Ascending aorta (tissue), 2 donors: Measurements from ENCODE around the gene MECR. TPM values are rescaled to one million over a fixed set of nuclear protein-coding genes. Genes with fewer than 3 reads are reported as not detected.

ENCODE experiments used
- DNase-seq, 2 donors: peaks; one replicate each; pipeline ENCODE4 v3.0.0-alpha.2; 2019; ENCODE audit warnings: low spot score in 2 of 2
- H3K27ac ChIP-seq, 2 donors: fragments of 200-600 bp; sonication (generic); one replicate each; pipeline ENCODE4 v1.5.1; 2016 to 2017; ENCODE audit warnings: mild to moderate bottlenecking in 1 of 2
- H3K27me3 ChIP-seq: fragments of 200-600 bp; sonication (generic); one replicate; pipeline ENCODE4 v1.5.1; 2017
- H3K36me3 ChIP-seq, 2 donors: fragments of 200-600 bp; sonication (generic); one replicate each; pipeline ENCODE4 v1.5.1; 2016
- H3K4me1 ChIP-seq, 2 donors: fragments of 200-600 bp; sonication (generic); one replicate each; pipeline ENCODE4 v1.5.1; 2016 to 2017; ENCODE audit warnings: mild to moderate bottlenecking in 1 of 2
- H3K4me3 ChIP-seq, 2 donors: fragments of 200-600 bp; sonication (generic); one replicate each; pipeline ENCODE4 v1.5.1; 2016 to 2017; ENCODE audit warnings: mild to moderate bottlenecking in 1 of 2
- H3K9me3 ChIP-seq, 2 donors: fragments of 200-600 bp; sonication (generic); one replicate each; pipeline ENCODE4 v1.5.1; 2016
- intact Hi-C: fragments of 100-400 bp; cut with DNase I; formaldehyde crosslinking; loops from one replicate; pipeline ENCODE4 v1.15.1; 2023
- total RNA-seq: library from RNA; depleted of rRNA; stranded (reverse); fragments of >200 nt; gene quantifications from one replicate; pipeline ENCODE4 v1.1.0, GENCODE V29; 2016
- TF ChIP-seq, protein P1 (sequence below), 3 experiments: fragments of 200-600 bp in 2 of 3; fragments of 450-650 bp in 1 of 3; sonication (generic) in 2 of 3; IDR thresholded peaks; one replicate each; pipeline ENCODE4 v1.5.1; 2016 to 2019; ENCODE audit warnings: antibody characterized with exemption in 3 of 3, mild to moderate bottlenecking in 1 of 3, moderate library complexity in 1 of 3

Gene MECR
- total RNA-seq, 1 donor from 2014 or later, result 1.2 TPM

DNA sequence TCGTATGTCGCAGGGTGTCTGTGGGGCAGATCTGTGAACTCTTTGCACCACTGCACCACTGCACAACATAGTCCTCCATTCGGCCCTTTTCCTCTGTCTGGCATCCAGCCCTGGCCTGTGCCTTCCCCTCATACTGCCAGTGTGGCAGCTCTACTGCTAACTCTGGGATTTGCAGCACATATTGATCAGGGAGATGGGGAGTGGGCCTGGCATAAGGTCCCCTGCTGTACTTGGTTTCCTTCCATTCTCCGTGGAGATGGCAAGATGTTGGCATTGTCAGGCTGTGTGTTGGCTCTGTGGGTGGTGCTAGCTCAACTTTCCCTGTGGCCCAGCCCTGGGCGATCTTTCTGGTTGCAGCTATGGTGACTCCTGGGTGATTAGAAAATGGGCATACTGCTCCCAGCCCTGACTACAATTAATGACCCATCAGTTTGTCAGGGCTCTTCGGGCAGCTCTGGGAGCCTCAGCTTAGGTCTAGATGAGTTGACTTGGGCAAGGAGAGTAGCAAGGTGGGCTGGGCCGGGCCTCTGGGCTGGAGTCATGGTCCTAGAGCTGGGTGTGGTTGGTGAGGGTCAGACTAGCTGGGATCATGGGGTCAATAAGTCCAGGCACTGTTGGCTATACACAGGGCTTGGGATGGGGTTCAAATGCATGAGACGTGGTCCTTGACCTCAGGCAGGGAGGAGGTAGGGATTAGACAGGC lies 17.0 kb upstream of the MECR start:
- Histone ChIP-seq H3K27ac (no peak overlapping the region), H3K9me3 (no peaks in the 10 kb centered on the region), H3K36me3 (no peaks in the 10 kb centered on the region), H3K27me3 (no peaks in the 10 kb centered on the region), H3K4me1 (no peaks in the 10 kb centered on the region), H3K4me3 (no peak overlapping the region)
- TF ChIP-seq, protein P1, sequence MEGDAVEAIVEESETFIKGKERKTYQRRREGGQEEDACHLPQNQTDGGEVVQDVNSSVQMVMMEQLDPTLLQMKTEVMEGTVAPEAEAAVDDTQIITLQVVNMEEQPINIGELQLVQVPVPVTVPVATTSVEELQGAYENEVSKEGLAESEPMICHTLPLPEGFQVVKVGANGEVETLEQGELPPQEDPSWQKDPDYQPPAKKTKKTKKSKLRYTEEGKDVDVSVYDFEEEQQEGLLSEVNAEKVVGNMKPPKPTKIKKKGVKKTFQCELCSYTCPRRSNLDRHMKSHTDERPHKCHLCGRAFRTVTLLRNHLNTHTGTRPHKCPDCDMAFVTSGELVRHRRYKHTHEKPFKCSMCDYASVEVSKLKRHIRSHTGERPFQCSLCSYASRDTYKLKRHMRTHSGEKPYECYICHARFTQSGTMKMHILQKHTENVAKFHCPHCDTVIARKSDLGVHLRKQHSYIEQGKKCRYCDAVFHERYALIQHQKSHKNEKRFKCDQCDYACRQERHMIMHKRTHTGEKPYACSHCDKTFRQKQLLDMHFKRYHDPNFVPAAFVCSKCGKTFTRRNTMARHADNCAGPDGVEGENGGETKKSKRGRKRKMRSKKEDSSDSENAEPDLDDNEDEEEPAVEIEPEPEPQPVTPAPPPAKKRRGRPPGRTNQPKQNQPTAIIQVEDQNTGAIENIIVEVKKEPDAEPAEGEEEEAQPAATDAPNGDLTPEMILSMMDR (IDR thresholded peaks at IDR 0.05), result no peak
- peak in 1 of 2 donors; percentile 27 for DNase-seq
- intact Hi-C loops, result no loop called here

DNA sequence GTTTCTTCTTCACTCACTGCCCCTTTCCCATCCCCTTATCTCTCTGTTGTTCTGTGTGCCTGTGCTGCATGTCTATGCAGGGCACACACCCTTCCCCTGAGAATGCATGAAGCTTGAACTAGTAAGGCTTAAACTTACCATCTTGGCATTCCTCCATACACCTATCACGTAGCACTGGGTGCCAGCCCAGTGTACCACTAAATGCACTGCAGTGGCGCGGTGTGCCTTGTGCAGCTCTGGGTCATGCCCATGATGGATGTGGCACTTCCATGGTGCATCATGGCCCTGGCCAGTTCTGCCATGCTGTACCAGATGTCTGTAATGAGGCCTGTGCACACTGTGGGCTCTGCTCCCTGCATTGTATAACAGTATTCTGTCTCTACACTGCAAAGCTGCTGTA lies 16.3 kb upstream of the MECR start:
- Histone ChIP-seq H3K27me3 (no peaks in the 10 kb centered on the region), H3K9me3 (no peaks in the 10 kb centered on the region), H3K4me3 (no peak overlapping the region), H3K4me1 (no peaks in the 10 kb centered on the region), H3K27ac (no peak overlapping the region), H3K36me3 (no peaks in the 10 kb centered on the region)
- intact Hi-C loops, result no loop called here
- TF ChIP-seq, protein P1 (IDR thresholded peaks at IDR 0.05), result no peak
- DNase-seq, result no peak

DNA sequence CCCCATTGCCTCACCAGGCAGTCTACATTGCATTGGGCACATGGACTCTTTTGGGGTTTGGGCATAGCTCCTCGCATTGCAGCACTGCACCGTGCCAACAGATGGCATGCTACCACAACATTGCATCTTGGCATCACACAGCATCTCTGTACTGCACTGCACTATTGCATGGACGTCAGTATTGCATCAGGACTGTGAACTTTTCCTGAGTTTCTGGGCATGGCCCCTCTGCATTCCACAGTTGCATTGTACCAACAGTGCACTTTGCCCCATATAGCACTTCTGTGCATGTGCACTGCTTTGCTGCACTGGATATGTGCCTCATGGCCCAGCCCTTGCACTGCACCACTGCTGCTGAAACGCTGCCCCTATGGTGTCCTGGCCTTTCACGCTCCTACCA lies 15.1 kb upstream of the MECR start:
- intact Hi-C loops, result no loop called here
- no peaks in the 10 kb centered on the region for H3K36me3 ChIP-seq
- H3K9me3 ChIP-seq, result no peaks in the 10 kb centered on the region
- no peaks in the 10 kb centered on the region for H3K4me1 ChIP-seq
- no peak for DNase-seq
- no peak overlapping the region for H3K4me3 ChIP-seq
- H3K27ac ChIP-seq, result no peak overlapping the region
- TF ChIP-seq, protein P1 (IDR thresholded peaks at IDR 0.05), result peak in 1 of 3 experiments; percentile 12
- no peaks in the 10 kb centered on the region for H3K27me3 ChIP-seq

DNA sequence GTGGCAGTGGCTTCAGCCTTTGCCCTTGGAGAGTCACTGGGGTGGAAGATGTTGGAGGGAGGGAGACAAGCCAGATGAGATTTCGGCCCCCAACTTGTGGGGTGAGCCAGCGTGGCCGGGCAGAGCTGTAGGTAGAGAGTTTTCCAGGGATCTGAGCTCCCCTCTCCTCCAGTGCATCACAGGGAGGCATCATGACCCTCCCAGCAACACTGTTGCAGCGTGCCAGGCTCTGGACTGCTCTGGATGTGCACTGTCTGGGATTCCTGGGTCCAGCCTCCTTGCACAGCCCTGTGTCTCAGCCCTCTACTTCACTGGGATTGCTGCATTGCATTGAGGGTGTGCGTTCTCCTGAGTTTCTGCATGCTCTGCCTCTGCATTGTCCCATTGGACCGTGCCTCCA lies 14.5 kb upstream of the MECR start:
- Histone ChIP-seq H3K27ac (no peak overlapping the region), H3K4me1 (no peaks in the 10 kb centered on the region), H3K27me3 (no peaks in the 10 kb centered on the region), H3K9me3 (no peaks in the 10 kb centered on the region), H3K36me3 (no peaks in the 10 kb centered on the region), H3K4me3 (no peak overlapping the region)
- intact Hi-C loops, result no loop called here
- no peak for DNase-seq
- TF ChIP-seq, protein P1 (IDR thresholded peaks at IDR 0.05), result no peak

DNA sequence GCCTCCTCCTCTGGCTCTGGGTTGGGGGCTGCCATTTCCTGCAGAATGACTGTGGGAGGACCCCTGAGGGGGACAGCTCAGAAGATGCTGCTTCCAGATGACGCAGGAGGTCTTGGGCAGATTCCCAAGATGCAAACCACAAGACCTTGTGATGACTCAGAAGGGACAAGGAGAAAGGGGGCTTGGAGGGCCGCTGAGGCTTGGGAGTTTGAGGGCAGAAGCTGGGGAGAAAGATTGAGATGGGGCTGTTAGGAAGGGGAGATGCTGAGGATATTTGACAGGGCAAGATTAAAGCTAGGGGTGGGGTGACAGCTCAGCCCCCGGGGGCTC lies 13.1 kb upstream of the MECR start:
- no peak overlapping the region for H3K4me3 ChIP-seq
- H3K27ac ChIP-seq, result no peak overlapping the region
- no peak for DNase-seq
- intact Hi-C loops, result no loop called here
- no peaks in the 10 kb centered on the region for H3K36me3 ChIP-seq
- no peaks in the 10 kb centered on the region for H3K9me3 ChIP-seq
- H3K27me3 ChIP-seq, result no peaks in the 10 kb centered on the region
- H3K4me1 ChIP-seq, result peaks cover 0 to 1% of the 10 kb centered on the region in 2 donors
- TF ChIP-seq, protein P1 (IDR thresholded peaks at IDR 0.05), result no peak
